GM18909 (cell line): ENCODE measurements around the gene GLRX.

Experiments used
- ATAC-seq: cut with Tn5 transposase; IDR thresholded peaks from one replicate; pipeline ENCODE4 v1.9.1; 2021; ENCODE audit warnings: mild to moderate bottlenecking; ENCODE audit not compliant: unreplicated experiment, poor library complexity

Gene GLRX, protein sequence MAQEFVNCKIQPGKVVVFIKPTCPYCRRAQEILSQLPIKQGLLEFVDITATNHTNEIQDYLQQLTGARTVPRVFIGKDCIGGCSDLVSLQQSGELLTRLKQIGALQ

GRCh38 chr5:95822542-95823181 lies at the start of gene GLRX:
Gene GLRX, minus strand, starts transcription at chr5:95822726. Its CDS starts 64 bp downstream, at chr5:95822662.
- ATAC-seq, result peak; percentile 52

DNA sequence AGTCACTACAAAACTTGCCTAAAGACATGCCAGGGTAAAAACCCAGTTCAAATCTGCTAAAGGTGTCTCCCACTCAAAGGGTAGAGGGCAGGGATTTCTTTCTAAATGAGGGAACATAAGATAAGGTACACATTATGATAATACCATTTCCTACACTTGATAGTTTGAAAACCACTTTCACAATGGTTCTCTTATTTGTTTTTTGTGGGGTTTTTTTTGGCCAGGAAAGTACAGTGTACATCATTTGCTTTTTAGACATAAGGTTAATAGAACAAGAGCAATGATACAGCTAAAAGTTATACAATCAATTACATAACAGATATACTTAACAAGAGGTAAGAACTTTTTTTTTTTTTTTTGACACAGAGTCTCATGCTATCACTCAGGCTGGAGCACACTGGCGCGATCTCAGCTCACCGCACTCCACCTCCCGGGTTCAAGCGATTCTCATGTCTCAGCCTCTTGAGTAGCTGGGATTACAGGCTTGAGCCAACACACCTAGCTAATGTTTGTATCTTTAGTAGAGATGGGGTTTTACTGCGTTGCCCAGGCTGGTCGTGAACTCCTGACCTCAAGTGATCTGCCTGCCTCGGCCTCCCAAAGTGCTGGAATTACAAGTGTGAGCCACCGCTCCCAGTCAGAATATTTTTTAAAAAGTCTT lies 48.8 kb upstream of the GLRX start:
- no peak for ATAC-seq

DNA sequence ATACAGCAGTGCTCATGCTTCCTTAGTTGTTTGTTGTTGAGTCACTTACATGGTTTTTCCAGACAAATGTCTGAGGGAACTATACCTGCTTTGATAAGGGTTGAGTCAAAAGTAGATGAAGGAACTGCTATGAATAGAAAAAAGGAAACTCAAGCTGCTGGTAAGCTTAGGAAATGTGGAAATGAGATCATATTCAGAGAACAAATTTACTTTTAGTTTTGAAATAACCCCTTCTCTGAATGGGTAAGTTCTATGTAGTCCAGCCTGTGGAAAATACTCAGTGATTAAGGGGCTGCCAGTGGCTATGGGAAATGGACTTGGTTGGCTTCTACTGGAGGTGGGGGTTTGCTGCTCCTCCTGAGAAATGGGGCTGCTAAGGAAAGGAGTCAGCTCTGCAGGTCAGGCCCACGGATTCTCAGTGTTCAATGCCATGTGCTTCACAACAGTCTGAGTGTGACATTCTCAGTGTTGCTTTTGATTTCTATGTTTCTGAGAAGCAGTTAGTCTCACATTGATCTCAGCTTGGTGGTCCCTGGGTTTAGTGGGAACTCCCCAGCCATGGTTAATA lies 47.7 kb upstream of the GLRX start:
- ATAC-seq, result peak; percentile 67

GRCh38 chr5:95869173-95869855 lies 46.8 kb upstream of the GLRX start:
- ATAC-seq, result peak; percentile 65

DNA sequence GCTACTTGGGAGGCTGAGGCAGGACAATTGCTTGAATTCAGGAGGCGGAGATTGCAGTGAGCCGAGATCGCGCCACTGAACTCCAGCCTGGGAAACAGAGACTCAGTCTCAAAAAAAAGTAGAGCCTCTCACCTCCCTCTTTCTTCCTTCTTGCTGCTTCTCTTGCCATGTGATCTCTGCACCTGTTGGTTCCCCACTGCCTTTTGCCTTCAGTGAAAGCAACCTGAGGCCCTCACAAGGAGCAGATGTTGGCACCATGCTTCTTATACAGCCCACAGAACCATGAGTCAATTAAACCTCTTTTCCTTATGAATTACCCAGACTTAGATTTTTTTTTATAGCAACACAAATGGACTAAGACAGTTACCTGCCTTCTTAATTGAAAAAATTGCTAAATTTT lies 45.6 kb upstream of the GLRX start:
- no peak for ATAC-seq

DNA sequence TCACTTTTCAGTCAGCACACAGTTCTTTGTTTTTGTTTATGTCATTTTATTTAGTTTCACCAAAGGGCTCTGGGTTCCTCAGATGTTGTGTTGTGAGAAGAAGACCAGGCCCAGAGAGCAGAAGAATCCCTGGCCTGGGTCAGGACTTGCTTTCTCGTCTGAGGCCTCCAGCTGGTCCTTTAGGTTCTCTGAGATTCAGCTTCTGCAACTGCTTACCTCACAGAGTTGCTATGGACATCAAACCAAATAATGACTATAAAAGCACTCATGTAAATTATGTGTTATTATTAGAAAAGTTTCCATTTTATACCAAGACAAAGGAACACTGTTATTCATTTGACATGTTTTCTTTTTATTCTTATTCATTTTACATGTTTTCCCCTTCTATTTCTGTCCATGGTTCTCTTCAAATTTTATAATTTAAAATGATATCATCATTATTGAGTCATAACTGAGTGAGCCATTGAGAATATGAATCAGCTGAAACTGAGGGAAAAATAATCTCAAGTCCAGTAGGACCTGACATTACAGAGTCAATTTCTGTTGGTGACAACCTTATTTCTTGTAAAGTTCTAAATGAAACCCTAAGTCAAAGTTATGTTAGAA lies 44.0 kb upstream of the GLRX start:
- ATAC-seq, result no peak

DNA sequence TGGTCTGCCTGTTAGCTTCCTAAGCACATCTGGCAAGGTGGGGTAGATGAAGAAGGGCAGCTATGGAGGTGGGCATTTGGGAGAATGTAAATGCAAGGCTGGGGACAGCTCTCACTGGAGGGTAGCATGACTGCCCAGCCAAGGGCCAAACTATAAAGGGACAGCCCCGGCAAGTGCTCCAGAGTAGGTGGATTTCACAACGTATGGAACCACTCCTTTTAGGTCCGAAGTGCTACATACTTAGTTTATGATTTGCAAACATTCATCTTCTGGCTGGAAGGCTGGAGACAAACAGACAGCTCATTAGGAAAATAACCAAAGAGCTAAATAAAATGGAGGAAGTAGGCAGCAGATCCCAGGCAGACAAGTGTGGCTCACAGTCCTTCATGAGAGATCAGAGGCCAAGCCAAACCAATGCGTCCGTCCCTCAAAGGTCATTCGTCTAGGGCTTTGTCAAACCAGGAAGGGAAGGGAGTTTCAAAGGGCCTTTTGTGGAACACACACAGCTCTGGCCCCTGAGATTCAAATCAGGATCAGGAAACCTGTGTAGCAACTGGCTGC lies 42.5 kb upstream of the GLRX start:
- no peak for ATAC-seq

DNA sequence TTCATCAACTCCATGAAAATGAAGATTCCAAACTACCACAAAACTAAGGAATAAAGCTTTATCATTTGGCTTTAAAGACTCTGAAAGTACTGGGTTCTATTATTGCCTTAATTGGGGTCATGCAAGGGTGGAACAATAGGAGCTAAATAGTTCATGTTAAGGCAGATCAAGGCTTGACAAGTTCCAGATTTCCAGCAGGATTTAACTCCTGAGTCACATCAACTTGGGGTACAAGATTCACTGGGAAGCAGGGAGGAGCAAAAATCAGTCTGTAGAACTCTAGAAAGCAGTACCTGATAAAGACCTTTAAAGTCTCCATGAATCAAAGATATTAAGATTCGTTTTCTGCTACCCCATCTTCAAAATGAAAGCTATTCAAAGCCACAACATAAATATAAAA lies 41.9 kb upstream of the GLRX start:
- no peak for ATAC-seq

DNA sequence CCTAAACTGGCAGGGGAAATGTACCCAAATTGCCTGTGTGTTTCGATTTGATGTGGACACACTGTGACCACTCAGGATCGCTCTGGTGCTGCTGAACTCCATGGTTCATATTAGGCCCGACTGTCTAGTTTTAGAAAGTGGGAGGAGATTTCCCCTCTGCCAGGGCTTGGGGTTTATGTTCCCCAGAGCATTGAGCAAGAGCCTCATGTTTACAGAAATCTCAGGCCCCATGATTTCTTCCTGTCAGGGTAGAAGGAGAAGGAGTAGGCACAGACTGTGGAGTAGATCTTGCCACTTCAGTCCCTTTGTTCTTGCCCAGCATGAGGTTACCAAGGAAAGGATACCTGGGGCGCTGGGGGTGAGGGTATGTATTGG lies 40.8 kb upstream of the GLRX start:
- no peak for ATAC-seq

GRCh38 chr5:95862671-95863382 lies 40.3 kb upstream of the GLRX start:
- ATAC-seq, result no peak

DNA sequence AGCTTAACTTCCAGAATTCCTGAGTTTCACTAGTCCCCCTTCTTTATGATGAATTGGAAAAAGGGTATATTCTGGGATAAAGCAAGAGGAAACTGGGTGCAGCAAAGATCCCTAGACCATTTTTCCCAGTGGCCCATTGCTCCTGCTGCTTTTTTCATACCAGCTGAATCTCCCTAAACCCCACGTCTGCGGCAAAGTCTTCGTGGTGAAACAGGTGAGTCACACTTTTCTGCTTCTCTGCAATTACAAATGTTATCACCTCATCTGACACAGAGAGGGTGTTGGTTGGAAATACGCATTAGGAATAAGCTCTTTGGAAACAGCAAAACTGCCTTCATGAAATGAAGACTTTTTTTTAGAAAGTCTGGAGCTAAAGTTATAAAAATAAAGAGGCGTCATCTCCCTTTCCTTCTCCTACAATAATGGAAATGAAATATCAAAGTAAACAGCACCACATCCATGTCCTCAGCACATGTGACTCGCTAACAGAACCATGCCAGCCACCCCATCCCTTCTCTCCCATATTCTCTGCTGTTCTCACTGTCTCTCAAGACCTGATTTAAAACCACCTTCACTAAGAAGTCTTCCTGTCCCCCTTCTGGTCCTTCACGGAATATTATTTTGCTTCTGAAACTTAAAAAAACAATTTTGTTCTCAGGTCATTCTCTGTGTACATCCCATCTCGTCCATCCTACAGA lies 39.5 kb upstream of the GLRX start:
- ATAC-seq, result no peak

DNA sequence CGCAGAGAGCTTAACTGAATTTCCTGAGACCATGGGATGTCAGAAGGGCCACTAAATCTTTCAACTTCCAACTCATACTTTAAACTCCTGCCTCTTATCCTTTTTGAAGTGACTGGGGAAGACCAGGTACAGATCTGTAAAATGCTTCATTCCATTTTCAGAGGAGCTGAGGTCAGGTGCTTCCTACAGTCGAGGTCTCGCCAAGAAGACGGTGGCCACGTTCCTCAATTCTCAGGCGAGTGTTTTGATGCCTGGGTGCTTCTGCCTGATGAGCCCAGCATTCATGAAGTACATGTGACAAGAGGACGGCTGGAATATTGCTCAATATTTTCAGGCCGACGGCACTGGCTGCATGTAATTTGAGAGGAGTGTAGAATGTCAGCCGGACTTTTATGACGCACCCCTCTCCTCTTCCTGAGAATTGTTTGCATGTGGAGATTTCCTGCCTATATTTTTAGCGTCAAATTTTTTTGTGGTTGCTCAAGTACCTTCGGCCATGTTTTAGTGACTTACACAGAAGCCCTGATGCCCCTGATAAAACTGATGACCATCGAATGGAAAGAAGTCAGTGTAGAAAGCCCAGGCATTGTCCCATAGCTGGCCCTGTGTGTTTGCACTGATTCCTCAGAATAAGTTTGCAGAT lies 38.8 kb upstream of the GLRX start:
- ATAC-seq, result no peak

- no peak for ATAC-seq
These were observed 37.1 kb upstream of the GLRX start for GRCh38 chr5:95859661-95860060.

- peak; percentile 91 for ATAC-seq
These were observed 36.4 kb upstream of the GLRX start for GRCh38 chr5:95858661-95859595.

DNA sequence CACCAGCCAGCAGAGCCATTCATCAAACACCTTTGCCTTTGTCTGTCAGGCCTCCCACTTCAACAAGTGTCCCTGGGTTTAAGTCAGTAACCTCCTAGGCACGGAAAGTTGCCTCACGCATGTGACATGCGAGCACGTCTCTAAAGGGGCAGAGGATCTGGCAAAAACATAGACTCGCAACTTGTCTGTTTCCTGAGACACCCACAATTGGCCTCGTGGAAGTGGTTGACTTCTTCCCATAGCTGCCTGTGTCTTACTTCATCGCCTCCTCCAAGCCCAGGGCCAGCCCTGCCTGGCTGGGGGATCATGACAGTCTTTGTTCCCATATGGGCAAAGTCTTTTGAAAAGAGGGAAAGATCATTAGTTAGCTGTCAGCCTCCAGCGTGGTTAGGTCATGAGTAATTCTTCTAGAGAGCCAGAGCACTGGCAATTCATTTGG lies 35.5 kb upstream of the GLRX start:
- no peak for ATAC-seq

DNA sequence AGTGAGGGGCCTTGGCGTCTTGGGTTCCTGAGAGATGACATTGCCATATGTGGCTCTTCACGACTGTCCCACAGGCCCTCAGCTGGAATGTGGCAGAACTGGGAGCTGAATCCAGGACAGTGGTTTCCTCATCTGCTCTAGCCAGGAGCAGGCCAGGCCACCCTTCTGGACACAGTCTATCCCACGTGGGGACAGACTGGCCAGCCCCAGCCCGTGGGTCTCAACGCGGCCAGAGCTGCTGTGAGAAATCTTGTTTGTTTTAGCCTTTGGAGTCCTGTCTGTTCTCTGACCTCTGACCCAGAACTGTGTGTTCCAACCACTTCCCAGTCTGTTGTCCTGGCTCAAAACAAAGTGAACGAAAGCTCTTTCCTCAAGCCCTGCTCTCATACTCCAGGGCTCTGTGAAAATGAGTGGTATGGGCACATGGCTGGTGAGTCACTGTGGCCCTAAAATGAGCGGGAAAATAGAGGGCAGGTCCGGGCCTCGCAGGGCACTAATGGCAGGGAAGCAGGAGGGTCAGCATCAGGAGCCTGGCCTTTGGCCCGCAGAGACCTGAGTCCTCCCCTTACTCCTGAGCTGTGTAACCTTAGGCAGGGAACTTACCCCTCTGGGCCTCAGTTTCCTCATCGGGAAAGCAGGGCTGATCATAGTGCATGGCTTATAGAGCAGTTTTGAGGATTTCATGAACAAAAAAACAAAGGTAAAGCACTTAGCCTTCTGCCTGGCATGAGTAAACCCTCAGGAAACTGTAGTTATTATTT lies 34.8 kb upstream of the GLRX start:
- no peak for ATAC-seq

- no peak for ATAC-seq
These were observed 34.0 kb upstream of the GLRX start for GRCh38 chr5:95856501-95856981.
